GM21737 (cell line): ENCODE results near the gene STEAP1.
"Not testable (repeated sequence)": the region's sequence is repeated elsewhere in the genome, so short reads cannot be mapped to it uniquely, and the experiment has no call there.

ENCODE experiments used
- ATAC-seq: cut with Tn5 transposase; IDR thresholded peaks from one replicate; pipeline ENCODE4 v1.9.1; 2021; ENCODE audit warnings: mild to moderate bottlenecking, moderate library complexity; ENCODE audit not compliant: unreplicated experiment

The STEAP1 gene

DNA sequence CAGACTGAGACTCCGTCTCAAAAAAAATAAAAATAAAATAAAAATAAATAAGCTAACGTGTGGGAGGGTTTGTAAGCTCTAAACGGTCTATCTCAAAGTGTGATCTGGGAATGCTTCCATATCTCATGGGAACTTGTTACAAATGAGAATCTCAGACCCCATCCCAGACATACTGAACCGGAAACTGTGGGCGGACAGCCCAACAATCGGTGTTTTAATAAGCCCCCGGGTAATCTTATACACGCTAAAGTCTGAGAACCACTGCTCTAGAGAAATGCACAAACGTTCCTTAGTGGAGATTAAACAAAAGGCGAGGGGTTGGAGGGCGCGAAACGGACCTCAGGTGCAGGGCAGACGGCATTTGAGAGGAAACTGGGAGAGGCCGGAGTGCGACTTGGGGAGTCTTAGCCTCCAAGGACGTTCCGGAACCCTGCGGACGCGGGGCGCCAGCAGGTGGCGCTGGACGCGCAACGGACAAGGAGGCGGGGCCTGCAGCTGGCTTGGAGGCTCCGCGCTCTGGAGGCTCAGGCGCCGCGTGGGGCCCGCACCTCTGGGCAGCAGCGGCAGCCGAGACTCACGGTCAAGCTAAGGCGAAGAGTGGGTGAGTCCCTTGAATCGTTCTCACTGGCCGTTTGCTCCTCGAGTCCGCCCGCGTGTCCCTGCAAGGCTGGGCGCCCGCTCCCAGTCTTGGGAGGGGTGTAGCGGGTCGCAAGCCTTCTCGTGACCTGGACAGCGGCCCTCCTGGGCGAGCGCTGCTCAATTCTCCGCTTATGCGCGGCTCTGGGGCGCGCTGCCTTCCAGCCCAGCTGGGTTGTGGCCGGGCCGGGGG lies at the start of gene STEAP1:
Gene STEAP1, plus strand, starts transcription at position 527 of the 829 bp plus-strand sequence. CDS start 5,320 bp downstream, outside the sequence.
- peak; percentile 97 for ATAC-seq

DNA sequence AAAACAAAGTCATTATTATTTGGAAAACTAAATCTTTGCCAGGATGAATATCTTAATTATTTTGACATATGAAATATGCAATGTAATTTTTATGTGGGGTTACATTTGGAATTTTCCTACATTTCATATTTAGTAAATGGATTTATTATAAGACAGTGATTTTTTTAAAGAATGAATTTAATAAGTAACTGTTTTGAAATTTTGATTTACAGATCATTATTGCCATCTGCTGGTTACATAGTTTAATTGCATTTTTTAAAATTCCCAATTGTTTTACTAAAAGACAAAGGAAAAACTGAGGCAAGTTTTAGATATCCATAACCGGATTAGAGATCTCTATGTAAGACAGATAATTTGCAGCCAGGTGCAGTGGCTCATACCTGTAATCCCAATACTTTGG lies 39.3 kb upstream of the STEAP1 start:
- not testable (repeated sequence) for ATAC-seq

DNA sequence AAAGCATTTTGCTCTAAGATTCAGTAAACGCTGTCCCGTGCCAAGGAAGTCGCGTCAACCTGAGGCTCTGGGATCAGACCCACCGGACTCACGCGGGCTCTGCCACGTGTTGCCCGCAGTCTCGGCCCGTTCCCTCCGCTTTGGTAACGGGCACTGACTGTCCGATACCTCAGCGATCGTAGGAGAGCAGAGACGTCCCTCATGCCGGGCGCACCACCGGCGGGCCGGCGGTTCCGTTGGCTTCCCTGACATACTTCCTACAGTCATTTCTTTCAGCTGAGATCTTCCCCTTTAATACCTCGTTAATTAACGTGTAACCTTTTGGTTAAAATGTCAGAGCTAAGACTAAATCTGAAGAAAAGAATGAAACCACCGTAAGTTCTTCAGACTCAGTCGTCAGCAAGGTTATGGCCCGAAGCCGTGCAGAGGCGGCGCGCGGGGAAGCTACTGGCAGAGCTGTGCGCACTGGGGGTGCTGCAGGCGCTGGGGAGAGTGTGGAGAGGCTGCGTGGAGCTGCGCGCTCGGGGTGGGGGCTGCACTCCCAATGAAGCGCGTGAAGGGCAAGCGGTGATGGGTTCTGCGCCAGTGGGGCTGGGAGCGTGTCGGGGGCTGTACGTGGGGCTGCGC lies 35.6 kb upstream of the STEAP1 start:
- ATAC-seq, result not testable (repeated sequence)

DNA sequence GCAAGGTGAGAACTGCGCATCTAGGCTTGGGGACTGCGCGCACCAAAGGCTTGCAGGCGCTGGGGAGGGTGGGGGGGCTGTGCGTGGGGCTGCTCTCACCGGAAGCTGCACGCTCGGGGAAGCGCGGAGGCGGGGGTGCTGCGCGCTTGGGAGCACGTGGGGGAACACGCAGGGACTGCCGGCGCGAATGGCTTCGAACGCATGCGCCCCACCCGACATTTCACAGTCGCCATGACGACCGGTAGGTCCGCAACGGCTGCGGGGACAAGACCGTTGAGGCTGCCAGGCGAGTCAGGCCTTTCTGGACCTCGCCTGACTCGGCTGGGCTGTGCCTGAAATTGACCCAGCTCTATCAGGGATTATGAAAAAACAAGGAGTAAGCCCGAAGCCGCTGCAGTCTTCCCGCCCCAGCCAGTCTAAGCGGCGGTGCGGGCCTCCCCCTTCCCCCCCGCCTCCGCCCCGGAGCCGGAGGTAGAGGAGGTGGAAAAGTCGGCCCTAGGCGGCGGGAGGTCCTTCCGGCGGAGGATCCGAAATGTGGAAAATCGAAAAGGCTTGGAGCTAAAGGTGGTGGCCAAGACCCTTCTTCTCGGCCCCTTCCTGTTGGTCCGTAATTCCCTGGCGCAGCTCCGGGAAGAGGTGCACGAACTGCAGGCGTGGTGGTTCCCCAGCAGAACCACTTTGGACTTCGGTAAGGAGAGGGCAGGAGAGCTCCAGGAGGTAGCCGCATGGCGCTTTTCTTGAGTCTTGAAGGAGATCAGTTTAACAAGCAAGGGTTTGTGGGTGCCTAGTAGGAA lies 34.9 kb upstream of the STEAP1 start:
- no peak for ATAC-seq

DNA sequence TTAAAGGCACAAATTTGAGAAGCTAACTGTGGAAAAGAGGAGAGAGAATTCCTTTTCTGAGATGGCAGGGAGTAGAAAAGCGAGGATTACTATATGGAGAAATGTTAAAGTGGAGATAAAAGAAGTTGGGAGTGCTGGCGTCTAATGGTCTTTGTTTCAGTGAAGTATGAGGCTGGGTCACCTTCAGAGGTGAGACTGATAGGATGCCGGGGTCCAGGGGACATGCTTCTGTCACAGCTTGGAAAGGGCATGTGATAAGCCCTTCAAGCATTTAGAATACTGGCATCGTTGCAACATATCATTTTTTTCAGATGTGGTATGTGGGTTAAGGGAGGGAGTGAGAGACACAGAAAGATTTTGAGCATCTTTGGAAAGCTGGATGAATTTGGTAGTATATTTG lies 34.1 kb upstream of the STEAP1 start:
- ATAC-seq, result not testable (repeated sequence)

DNA sequence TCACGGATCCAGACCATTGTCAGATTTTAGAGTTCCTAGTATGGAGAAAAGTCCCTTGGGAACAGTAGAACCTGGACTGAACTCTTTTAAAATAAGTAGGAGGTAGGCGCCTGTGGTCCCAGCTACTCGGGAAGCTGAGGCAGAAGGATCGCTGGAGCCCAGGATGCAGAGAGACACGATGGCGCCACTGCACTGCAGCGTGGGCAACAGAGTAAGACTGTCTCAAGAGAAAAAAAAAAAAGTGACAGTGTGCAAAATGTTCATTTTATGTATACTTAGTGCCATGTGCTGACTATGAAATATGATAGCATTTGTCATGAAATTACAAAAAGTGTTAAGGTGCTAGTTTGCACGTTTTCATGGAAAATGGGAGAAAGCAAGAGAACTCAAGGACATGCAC lies 22.5 kb upstream of the STEAP1 start:
- not testable (repeated sequence) for ATAC-seq

DNA sequence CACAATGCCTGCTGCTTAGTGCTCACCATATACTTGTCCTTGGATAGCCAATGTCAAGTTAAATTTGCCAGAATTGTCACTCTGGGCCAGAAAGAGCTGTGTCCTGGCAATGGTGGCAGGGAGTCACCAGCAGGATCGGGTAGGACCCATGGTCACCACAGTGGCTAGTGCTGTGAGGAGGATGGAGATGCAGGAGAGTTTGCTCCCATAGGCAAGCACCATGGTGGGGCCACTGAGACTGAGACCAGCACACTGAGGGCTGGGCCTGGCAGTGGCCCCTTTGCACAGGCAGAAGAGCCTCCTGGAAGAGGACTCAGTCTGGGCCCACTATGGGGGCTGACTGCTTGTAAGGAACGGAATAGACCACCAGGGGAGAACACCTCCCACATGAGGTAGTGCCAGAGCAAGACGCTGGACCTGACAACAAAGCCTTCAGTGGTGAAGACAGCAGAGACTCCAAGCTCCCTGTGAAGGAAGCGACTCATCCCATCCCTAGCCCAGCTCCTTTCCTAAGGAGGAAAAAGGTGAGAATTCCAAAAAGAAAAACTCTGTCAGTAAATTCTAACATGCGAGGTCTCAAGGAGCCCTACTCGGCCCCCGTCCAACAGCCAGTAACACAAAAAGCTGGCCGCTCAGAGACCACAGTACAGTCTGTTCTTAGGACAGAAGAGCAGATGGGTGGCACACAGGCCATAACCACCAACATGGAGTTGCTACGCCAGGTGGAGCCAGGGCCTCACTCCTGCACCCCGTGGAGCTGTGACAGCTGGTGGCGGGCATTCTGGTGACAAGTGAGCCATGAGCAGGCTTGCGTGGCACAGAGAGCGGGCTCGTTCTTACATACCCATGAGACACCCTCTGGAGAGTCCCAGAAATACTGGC lies 6.9 kb upstream of the STEAP1 start:
- not testable (repeated sequence) for ATAC-seq

DNA sequence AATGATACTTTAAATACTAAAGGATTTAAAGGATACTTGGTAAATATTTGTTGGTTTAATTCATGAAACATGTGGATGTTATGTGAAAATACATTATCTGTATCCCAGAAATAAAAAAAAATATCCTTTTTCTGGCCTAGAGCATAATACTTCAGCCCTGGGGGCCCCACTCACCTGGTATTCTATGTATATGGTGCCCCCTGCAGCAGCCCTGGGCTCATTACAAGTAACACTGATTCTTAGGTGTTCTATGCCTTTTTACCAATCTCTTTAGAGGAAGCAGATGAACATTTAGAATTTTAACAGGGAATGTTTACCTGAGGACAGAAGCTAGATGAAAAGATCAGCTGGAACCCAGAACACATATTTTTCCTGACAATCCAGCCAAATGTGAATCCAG lies 4.8 kb upstream of the STEAP1 start:
- ATAC-seq, result not testable (repeated sequence)

DNA sequence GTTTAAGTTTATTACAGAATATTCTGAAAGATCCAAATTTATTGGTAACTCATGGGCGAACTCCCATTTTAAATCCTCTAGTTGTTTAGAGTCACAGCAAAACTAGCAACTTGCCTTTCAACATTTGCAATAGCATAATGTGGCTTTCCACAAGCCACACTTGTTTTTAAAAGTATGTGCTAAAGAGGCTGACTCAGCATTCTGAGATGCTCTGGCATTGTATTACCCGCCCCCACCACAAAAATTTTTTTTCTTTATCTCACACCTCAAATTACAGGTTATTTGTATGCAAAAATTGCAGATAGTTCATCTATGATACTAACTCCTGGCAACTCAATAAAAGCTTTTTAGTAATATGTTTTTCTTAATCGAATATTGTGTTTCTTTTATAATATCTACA lies 2.4 kb upstream of the STEAP1 start:
- ATAC-seq, result not testable (repeated sequence)

DNA sequence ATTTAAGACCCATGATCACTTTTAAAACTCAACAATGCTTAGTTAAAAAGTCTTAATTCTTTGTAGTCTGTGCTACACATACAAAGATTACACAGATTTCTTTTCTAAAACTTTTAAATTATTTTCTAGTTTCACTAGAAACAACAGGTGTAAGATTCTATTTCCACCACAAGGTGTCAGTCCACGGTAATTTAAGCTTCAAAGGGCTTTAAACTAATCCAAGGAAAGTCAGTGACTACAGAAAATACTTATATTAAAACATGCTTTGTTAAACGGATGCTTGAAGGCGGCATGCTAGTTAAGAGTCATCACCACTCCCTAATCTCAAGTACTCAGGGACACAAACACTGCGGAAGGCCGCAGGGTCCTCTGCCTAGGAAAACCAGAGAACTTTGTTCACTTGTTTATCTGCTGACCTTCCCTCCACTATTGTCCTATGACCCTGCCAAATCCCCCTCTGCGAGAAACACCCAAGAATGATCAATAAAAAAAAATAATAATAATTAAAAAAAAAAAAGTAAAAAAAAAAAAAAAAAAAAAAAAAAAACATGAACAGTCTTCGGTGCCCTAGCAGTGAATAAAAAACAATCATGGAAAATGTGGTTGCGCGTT lies 1.5 kb upstream of the STEAP1 start:
- ATAC-seq, result not testable (repeated sequence)

DNA sequence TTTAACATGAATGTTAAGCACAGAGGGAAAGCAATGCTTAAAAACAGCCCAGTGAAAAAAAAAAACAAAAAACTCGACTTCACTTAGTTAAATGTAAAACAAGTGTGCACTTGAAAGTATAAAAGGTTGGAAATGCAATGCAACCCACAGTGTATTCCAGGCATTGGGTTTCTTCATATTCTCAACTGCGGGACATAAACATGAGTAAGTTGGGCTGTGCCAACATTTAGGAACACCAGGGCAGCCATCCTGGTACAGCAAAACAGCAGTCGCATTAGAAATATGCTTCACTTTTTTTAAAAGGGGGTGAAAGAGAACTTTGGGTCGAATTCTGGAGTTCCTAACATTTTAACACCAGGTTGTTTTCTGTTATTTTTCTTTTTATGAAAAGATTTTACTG lies 937 bp downstream of the STEAP1 start:
- ATAC-seq, result no peak

DNA sequence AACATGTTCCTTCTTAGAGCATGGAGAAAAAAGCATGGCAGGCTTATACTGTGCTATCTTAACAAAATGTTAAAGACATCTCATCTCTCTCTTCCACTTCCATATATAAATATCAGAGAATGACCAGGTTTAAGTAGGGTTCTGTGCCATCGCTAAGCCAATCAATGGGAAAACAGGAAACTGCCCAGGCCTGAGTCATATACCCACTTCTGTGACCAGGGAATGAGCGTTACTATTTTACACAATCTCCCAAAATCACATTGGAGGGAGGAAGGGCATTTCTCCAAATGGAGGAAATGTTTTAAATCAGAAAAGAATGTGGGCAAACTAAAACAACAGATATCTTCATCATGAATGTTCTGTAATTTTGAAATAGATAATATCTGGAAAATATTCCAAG lies 3.1 kb downstream of the STEAP1 start:
- not testable (repeated sequence) for ATAC-seq

DNA sequence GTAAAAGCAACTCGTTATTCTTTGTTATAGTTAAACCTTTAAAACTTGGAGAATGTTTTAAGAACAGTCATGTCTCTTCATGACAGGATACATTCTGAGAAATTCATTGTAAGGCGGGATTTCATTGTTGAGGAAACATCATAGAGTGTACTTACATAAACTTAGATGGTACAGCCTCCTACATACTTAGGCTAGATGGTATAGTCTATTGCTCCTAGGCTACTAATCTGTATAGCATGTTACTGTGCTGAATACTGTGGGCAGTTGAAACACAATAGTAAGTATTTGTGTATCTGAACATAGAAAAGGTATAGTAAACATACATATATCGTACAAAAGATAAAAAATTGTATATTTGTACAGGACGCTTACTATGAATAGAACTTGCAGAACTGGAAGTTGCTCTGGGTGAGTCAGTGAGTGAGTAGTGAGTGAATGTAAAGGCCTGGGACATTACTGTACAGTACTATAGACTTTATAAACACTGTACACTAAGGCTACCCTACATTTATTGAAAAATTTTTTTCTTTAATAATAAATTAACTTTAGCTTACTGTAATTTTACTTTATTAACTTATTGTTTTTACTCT lies 3.6 kb downstream of the STEAP1 start:
- not testable (repeated sequence) for ATAC-seq

DNA sequence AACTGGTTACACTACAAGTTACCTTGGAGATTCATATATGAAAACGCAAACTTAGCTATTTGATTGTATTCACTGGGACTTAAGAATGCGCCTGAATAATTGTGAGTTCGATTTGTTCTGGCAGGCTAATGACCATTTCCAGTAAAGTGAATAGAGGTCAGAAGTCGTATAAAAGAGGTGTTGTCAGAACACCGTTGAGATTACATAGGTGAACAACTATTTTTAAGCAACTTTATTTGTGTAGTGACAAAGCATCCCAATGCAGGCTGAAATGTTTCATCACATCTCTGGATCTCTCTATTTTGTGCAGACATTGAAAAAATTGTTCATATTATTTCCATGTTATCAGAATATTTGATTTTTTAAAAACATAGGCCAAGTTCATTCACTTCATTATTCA lies 9.3 kb downstream of the STEAP1 start:
- ATAC-seq, result no peak

DNA sequence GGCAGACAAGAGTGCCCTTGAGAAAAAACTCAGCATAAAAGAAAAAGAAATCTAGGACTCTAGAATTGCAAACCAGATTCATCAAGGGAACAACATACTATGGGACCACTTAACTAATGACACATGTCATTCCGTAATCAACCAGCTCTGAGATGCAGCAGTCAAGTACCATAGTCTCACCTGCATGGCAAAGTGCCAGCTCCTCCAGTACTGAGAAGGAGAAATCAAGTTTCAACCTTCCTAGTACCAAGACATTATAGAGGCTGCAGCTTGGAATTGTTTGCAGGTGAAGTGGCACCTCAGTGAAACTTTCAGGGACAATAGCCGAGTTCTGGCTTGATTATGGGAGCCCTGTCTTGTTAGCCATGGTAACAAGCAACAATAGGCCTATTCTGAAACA lies 11.5 kb downstream of the STEAP1 start:
- ATAC-seq, result no peak

DNA sequence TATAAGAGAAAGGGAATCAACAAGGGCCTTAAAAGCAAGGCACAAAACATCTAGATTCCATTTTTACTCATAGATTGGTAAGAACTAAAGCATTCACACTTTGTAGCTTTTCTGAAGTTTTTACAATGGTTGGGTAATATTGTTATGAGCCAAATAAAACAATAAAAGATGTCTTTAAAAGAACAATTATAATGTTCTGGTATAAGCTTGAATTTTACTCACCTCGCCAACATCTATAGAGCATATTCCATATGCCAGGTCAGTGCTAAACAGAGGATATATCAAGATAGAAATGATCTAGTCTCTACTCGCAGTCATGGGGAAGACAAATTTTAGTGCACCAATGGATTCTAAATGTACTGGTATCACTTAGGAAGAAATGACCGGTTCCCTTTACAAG lies 11.9 kb downstream of the STEAP1 start:
- no peak for ATAC-seq

DNA sequence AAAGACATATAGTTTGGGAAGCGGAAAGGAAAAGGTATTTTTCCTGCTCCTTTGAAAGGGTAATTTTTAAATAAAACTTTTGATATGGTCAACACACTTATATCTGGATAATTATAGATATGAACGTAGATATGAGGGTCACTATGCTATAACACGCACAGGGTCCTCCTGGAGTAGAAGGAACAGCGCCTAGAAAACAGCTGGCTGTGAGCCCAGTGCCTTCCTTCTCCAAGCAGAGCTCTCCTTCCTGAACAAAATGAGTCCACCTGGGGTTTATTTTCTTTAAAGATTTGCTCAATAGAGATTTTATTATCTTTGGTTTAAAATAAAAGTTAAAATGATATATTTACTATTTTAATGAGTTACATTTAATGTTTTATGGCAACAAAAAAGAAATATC lies 13.1 kb downstream of the STEAP1 start:
- no peak for ATAC-seq

DNA sequence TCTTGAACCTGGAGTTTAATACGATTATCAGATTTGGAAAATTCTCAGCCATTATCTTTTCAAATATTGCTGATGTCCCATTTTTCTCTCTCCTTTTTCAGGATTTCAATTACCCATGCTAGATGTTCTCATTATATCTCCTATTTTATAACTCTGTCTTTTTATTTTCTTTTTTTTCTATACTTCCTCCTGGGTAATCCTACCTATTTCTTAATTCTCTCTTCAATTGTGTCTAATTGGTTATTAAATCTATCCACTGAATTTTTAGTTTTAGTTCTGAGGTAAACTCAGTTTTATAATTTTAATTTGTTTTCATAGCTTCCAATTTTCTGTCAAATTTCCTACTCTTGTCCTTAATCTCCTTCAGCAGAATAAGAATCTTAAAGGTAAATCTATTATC lies 15.6 kb downstream of the STEAP1 start:
- ATAC-seq, result no peak

DNA sequence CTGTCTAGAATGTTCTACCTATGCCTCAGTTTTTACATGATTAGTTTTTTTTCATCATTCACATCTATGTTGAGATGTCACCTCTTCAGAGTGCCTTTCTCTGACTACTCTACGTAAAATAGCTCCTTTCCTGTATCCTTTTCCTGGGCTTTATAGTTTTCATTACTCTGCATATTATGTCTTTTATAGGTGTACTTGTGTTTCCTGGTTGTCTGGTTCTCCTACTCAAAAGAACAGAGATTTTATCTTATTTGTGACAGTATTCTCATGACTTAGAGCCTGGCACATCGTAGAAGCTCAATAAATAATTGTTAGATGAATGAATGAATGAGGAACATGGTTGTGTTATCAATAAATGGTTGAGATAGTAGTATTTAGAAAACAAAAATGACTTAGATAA lies 17.9 kb downstream of the STEAP1 start:
- ATAC-seq, result no peak

DNA sequence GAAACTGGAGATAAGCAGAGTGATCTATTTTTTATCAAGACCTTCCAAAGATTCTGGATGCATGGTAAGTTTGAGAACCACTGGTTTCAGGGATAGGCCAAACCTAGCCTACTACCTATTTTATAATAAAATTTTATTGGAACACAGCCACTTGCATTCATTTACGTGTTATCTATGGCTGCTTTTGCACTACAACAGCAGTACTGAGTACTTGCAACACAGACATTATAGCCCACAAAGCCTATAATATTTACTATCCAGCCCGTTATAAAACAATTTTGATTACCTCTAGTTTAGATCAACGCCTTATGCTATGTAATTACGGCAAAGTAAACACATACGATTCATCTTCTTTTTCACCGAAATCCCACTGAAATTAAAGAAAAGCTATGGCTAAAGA lies 18.4 kb downstream of the STEAP1 start:
- no peak for ATAC-seq
